Ovary (tissue), 3 donors: ENCODE data around the gene SND1.

Source experiments
- CTCF ChIP-seq, 3 donors: fragments of 450-650 bp in 2 of 3; fragments of 200-600 bp in 1 of 3; IDR thresholded peaks; one replicate each; pipeline versions ENCODE4 v1.5.1 to v1.8.0; 2016 to 2022; ENCODE audit warnings: antibody characterized with exemption in 3 of 3, mild to moderate bottlenecking in 1 of 3
- EP300 ChIP-seq: sonication (generic); formaldehyde crosslinking; IDR thresholded peaks from one replicate; pipeline ENCODE4 v1.6.1; 2017; ENCODE audit warnings: antibody characterized with exemption
- donor health status: DM: no; HTN: no; CAD: no.

GRCh38 chr7:127789031-127789430, 137.0 kb downstream of the SND1 start:
- TF ChIP-seq EP300 (no peak), CTCF (IDR thresholded peaks at IDR 0.05) (no peak)
